Measurements from ENCODE around the gene ZNRF2. TPM values are rescaled to one million over a fixed set of nuclear protein-coding genes. Genes with fewer than 3 reads are reported as not detected.

Gene ZNRF2
- total RNA-seq, 1 experiment from 2014 or later = 24.7 TPM

- TF ChIP-seq EZH2 (IDR thresholded peaks at IDR 0.05; ENCODE audit: low read depth) (no peak), CTCF (conservative IDR thresholded peaks at IDR 0.05) (no peak)
- no TSS peak for BruUV-seq (replicated peaks)
- Histone ChIP-seq H4K20me1 (ENCODE audit: insufficient read depth) (no peaks in the 10 kb centered on the region), H2AFZ (no peak overlapping the region), H3K4me3 (no peak overlapping the region), H3K36me3 (ENCODE audit: low read depth) (no peaks in the 10 kb centered on the region), H3K4me2 (no peak overlapping the region), H3K4me1 (replicated peaks; ENCODE audit: insufficient read depth) (no peaks in the 10 kb centered on the region), H3F3A (ENCODE audit: insufficient read depth, low read depth) (no peaks in the 10 kb centered on the region), H3K79me2 (ENCODE audit: low read depth) (no peaks in the 10 kb centered on the region), H3K9me3 (ENCODE audit: insufficient read depth, low read depth) (no peaks in the 10 kb centered on the region), H3K27ac (no peak overlapping the region), H3K9me2 (ENCODE audit: insufficient read depth) (no peaks in the 10 kb centered on the region), H3K27me3 (ENCODE audit: insufficient read depth, low read depth) (no peaks in the 10 kb centered on the region)
- intact Hi-C loops (cut with micrococcal nuclease; ENCODE audit: unreplicated experiment) = loop anchor here (10.0 kb wide), 1 partner anchor 400 kb away; no protein-coding TSS in a partner anchor
- ChIA-PET POLR2A (ENCODE audit: unreplicated experiment) (no interaction called here), CTCF (interaction anchor here (0.8 kb wide), 1 partner anchor 112 kb away, joined by 3 read pairs; no protein-coding TSS in a partner anchor)
- DNase-seq = no peak
Measured at GRCh38 chr7:30274641-30275040, 9.8 kb upstream of the ZNRF2 start.

- H3K36me3 ChIP-seq (ENCODE audit: low read depth) = no peaks in the 10 kb centered on the region
- H3K4me1 ChIP-seq (replicated peaks; ENCODE audit: insufficient read depth) = no peaks in the 10 kb centered on the region
- ChIA-PET CTCF (interaction anchor here (0.8 to 1.1 kb wide), 6 partner anchors 110 to 288 kb away, joined by 3 to 8 read pairs (median 4); no protein-coding TSS in a partner anchor), POLR2A (ENCODE audit: unreplicated experiment) (no interaction called here)
- peak in 1 of 2 experiments; percentile 37 for DNase-seq
- no peak overlapping the region for H3K4me2 ChIP-seq
- no TSS peak for BruUV-seq (replicated peaks)
- H2AFZ ChIP-seq = no peak overlapping the region
- H3K27ac ChIP-seq = no peak overlapping the region
- no peaks in the 10 kb centered on the region for H3K9me2 ChIP-seq (ENCODE audit: insufficient read depth)
- no peak overlapping the region for H3K4me3 ChIP-seq
- intact Hi-C loops (cut with micrococcal nuclease; ENCODE audit: unreplicated experiment) = loop anchor here (1.0 to 10.0 kb wide), 5 partner anchors 50 to 464 kb away; no protein-coding TSS in a partner anchor
- H3K79me2 ChIP-seq (ENCODE audit: low read depth) = no peaks in the 10 kb centered on the region
- H4K20me1 ChIP-seq (ENCODE audit: insufficient read depth) = no peaks in the 10 kb centered on the region
- TF ChIP-seq EZH2 (IDR thresholded peaks at IDR 0.05; ENCODE audit: low read depth) = no peak
- TF ChIP-seq CTCF (conservative IDR thresholded peaks at IDR 0.05) = peak; percentile 73
- no peaks in the 10 kb centered on the region; the same call in 1 of the 2 replicates for H3F3A ChIP-seq (ENCODE audit: insufficient read depth, low read depth)
- H3K27me3 ChIP-seq (ENCODE audit: insufficient read depth, low read depth) = no peaks in the 10 kb centered on the region
- no peaks in the 10 kb centered on the region for H3K9me3 ChIP-seq (ENCODE audit: insufficient read depth, low read depth)
Measured at GRCh38 chr7:30276203-30276900, 8.0 kb upstream of the ZNRF2 start.

GRCh38 chr7:30278376-30278775 is 6.0 kb upstream of the ZNRF2 start:
- no peaks in the 10 kb centered on the region for H4K20me1 ChIP-seq (ENCODE audit: insufficient read depth)
- peaks cover 2% of the 10 kb centered on the region; the same call in 1 of the 2 replicates for H3F3A ChIP-seq (ENCODE audit: insufficient read depth, low read depth)
- H3K36me3 ChIP-seq (ENCODE audit: low read depth) = no peaks in the 10 kb centered on the region
- no peak overlapping the region for H3K27ac ChIP-seq
- no peak for DNase-seq
- TF ChIP-seq EZH2 (IDR thresholded peaks at IDR 0.05; ENCODE audit: low read depth) = no peak
- no peak for TF ChIP-seq CTCF (conservative IDR thresholded peaks at IDR 0.05)
- no peak overlapping the region for H2AFZ ChIP-seq
- no peaks in the 10 kb centered on the region for H3K4me1 ChIP-seq (replicated peaks; ENCODE audit: insufficient read depth)
- no peak overlapping the region for H3K4me3 ChIP-seq
- BruUV-seq (replicated peaks) = no TSS peak
- no peak overlapping the region for H3K4me2 ChIP-seq
- no peaks in the 10 kb centered on the region for H3K9me2 ChIP-seq (ENCODE audit: insufficient read depth)
- H3K9me3 ChIP-seq (ENCODE audit: insufficient read depth, low read depth) = no peaks in the 10 kb centered on the region
- H3K27me3 ChIP-seq (ENCODE audit: insufficient read depth, low read depth) = no peaks in the 10 kb centered on the region
- intact Hi-C loops (cut with micrococcal nuclease; ENCODE audit: unreplicated experiment) = loop anchor here (10.0 kb wide), 1 partner anchor 404 kb away; no protein-coding TSS in a partner anchor
- POLR2A ChIA-PET (ENCODE audit: unreplicated experiment) = no interaction called here
- no peaks in the 10 kb centered on the region for H3K79me2 ChIP-seq (ENCODE audit: low read depth)
- CTCF ChIA-PET = interaction anchor here (1.0 to 1.1 kb wide), 2 partner anchors 10 to 16 kb away, joined by 3 to 12 read pairs; no protein-coding TSS in a partner anchor

All from PC-9 (cell line).